NB4 (cell line): ENCODE results near the gene UHRF2.

ENCODE experiments used
- MYC ChIP-seq: IDR thresholded peaks from 2 replicates; pipeline ENCODE4 v1.6.1; 2011; ENCODE audit warnings: low read depth, low read length
- TF ChIP-seq, protein P1 (sequence below): IDR thresholded peaks from one replicate; pipeline ENCODE4 v1.5.1; 2012; ENCODE audit warnings: low read depth, low read length

DNA sequence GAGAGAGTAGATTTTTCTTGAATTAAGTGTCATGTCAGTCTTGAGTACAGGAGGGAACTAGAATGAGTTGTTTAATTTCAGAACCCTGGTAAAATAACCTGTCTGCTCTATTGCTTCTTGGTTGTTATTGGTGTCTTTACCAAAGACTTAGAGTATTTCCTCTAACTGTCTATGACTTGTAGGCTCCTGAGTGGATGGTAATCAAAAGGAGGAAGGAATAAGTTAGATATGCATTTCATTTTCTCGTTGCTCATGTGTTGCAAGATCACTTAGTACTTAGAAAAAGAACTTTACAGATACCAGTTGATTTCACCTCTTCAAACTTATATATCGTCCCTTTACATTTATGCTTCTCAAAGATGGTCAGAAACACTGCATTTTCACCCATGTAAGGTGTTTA, 31.1 kb downstream of the UHRF2 start:
- no peak for TF ChIP-seq MYC
- TF ChIP-seq, protein P1, sequence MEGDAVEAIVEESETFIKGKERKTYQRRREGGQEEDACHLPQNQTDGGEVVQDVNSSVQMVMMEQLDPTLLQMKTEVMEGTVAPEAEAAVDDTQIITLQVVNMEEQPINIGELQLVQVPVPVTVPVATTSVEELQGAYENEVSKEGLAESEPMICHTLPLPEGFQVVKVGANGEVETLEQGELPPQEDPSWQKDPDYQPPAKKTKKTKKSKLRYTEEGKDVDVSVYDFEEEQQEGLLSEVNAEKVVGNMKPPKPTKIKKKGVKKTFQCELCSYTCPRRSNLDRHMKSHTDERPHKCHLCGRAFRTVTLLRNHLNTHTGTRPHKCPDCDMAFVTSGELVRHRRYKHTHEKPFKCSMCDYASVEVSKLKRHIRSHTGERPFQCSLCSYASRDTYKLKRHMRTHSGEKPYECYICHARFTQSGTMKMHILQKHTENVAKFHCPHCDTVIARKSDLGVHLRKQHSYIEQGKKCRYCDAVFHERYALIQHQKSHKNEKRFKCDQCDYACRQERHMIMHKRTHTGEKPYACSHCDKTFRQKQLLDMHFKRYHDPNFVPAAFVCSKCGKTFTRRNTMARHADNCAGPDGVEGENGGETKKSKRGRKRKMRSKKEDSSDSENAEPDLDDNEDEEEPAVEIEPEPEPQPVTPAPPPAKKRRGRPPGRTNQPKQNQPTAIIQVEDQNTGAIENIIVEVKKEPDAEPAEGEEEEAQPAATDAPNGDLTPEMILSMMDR = no peak
